IMR-90 (cell line): ENCODE data around the gene BRINP1.

Source experiments
- CTCF ChIP-seq: conservative IDR thresholded peaks from 2 replicates; pipeline ENCODE4 v1.5.1; 2012; ENCODE audit warnings: mild to moderate bottlenecking, low read depth, low read length, improper control_type of control experiment
- MAFK ChIP-seq: IDR thresholded peaks from 2 replicates; pipeline ENCODE4 v1.6.1; 2012; ENCODE audit warnings: low read depth, low read length, improper control_type of control experiment
- MXI1 ChIP-seq: IDR thresholded peaks from 2 replicates; pipeline ENCODE4 v1.6.1; 2012; ENCODE audit warnings: low read depth, mild to moderate bottlenecking, low read length, moderate library complexity, borderline replicate concordance
- POLR2A ChIP-seq: IDR thresholded peaks from 2 replicates; pipeline ENCODE4 v1.6.1; 2012; ENCODE audit warnings: mild to moderate bottlenecking, low read depth, low read length
- RFX5 ChIP-seq: IDR thresholded peaks from 2 replicates; pipeline ENCODE4 v1.8.0; 2012; ENCODE audit warnings: low read depth, mild to moderate bottlenecking, low read length, moderate library complexity

GRCh38 chr9:119367683-119368075 lies 1.6 kb downstream of the BRINP1 start:
- TF ChIP-seq RFX5 (no peak), CTCF (no peak), MXI1 (no peak), MAFK (no peak), POLR2A (no peak)
